Uterus (tissue), 2 donors: ENCODE data around the gene DMAP1.

Experiments used
- CTCF ChIP-seq, 4 experiments: fragments of 200-600 bp in 2 of 4; fragments of 450-650 bp in 2 of 4; sonication (generic) in 2 of 4; IDR thresholded peaks; one replicate each; pipeline ENCODE4 v1.5.1; 2016 to 2019; ENCODE audit warnings: antibody characterized with exemption in 4 of 4, mild to moderate bottlenecking in 2 of 4, moderate library complexity in 1 of 4
- POLR2A ChIP-seq, 2 donors: fragments of 450-650 bp; IDR thresholded peaks; one replicate each; pipeline ENCODE4 v1.6.1; 2016; ENCODE audit warnings: antibody characterized with exemption in 2 of 2, mild to moderate bottlenecking in 1 of 2, moderate library complexity in 1 of 2

- TF ChIP-seq POLR2A (IDR thresholded peaks at IDR 0.05), result no peak
- TF ChIP-seq CTCF (IDR thresholded peaks at IDR 0.05), result peak; percentile 75 to 86 (median 78)
Measured at GRCh38 chr1:44237721-44238457, 24.6 kb downstream of the DMAP1 start.
